ENCODE results near the gene AGA. TPM values are rescaled to one million over a fixed set of nuclear protein-coding genes. Genes with fewer than 3 reads are reported as not detected.

Gene AGA
- total RNA-seq, 3 donors from 2014 or later = 16.6 to 18.9 (median 16.7) TPM

DNA sequence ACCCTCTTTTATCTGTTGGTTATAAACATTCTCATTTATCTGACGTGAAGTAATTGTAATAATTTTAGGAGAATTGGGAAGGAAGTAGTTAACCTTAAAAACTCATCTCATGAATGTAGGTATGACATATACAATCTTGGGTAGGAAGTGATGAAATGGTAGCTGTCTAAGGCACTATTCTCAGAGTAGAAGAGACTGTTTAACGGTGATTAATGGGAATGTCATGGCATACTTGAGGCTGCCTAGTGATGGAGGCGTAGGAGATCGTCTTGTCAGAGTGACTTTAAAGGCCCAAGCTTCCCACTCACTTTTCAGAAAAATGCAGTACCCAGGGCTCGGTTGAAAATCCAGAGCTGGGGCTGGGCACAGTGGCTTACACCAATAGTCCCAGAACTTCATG lies 19.4 kb upstream of the AGA start:
- H3K9me3 Mint-ChIP-seq = no peaks in the 10 kb centered on the region
- H3K4me3 Mint-ChIP-seq = no peak overlapping the region
- no peaks in the 10 kb centered on the region for H3K4me1 Mint-ChIP-seq (ENCODE audit: low read depth)
- no peaks in the 10 kb centered on the region for H3K36me3 Mint-ChIP-seq (ENCODE audit: insufficient read depth)
- no peak for ATAC-seq
- no peaks in the 10 kb centered on the region for H3K27me3 Mint-ChIP-seq (ENCODE audit: low read depth)
- no peak for DNase-seq

- H3K4me3 Mint-ChIP-seq = no peak overlapping the region
- no peaks in the 10 kb centered on the region for H3K4me1 Mint-ChIP-seq (ENCODE audit: low read depth)
- H3K36me3 Mint-ChIP-seq (ENCODE audit: insufficient read depth) = no peaks in the 10 kb centered on the region
- H3K27me3 Mint-ChIP-seq (ENCODE audit: low read depth) = no peaks in the 10 kb centered on the region
- no peaks in the 10 kb centered on the region for H3K9me3 Mint-ChIP-seq
- DNase-seq (no peak), ATAC-seq (no peak)
These were observed 18.2 kb upstream of the AGA start for GRCh38 chr4:177460460-177460859.

- no peaks in the 10 kb centered on the region for H3K27me3 Mint-ChIP-seq (ENCODE audit: low read depth)
- no peaks in the 10 kb centered on the region for H3K4me1 Mint-ChIP-seq (ENCODE audit: low read depth)
- H3K36me3 Mint-ChIP-seq (ENCODE audit: insufficient read depth) = no peaks in the 10 kb centered on the region
- ATAC-seq (no peak), DNase-seq (no peak)
- no peaks in the 10 kb centered on the region for H3K9me3 Mint-ChIP-seq
- no peak overlapping the region for H3K4me3 Mint-ChIP-seq
These were observed 13.3 kb upstream of the AGA start for GRCh38 chr4:177455561-177455970.

DNA sequence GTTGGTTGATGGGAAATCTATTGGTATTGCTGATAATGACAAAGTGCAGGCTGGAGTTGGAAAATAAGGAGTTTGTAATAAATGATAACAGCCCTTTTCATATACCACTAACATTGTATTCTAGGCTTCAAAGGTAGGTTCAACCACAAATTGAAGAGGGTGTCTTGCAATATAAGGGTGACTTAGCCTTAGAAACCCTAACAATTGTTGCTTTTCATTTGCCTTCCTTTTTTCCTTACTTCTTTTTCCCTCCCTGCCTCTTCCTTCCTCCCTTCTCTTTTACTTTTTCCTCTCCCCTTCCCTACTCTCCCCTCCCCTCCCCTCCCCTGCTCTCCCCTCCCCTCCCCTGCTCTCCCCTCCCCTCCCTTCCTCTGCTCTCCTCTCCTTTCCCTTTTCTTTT lies 10.9 kb upstream of the AGA start:
- no peak for DNase-seq
- no peak overlapping the region for H3K4me3 Mint-ChIP-seq
- no peaks in the 10 kb centered on the region for H3K27me3 Mint-ChIP-seq (ENCODE audit: low read depth)
- no peaks in the 10 kb centered on the region for H3K9me3 Mint-ChIP-seq
- H3K4me1 Mint-ChIP-seq (ENCODE audit: low read depth) = no peaks in the 10 kb centered on the region
- ATAC-seq = no peak
- H3K36me3 Mint-ChIP-seq (ENCODE audit: insufficient read depth) = no peaks in the 10 kb centered on the region

- ATAC-seq (no peak), DNase-seq (no peak)
- Mint-ChIP-seq H3K9me3 (no peaks in the 10 kb centered on the region), H3K36me3 (ENCODE audit: insufficient read depth) (no peaks in the 10 kb centered on the region), H3K27me3 (ENCODE audit: low read depth) (no peaks in the 10 kb centered on the region), H3K4me1 (ENCODE audit: low read depth) (peaks cover 3% of the 10 kb centered on the region), H3K4me3 (no peak overlapping the region)
These were observed 8.9 kb upstream of the AGA start for GRCh38 chr4:177451108-177451500.

- ATAC-seq (no peak), DNase-seq (no peak)
- Mint-ChIP-seq H3K36me3 (ENCODE audit: insufficient read depth) (no peaks in the 10 kb centered on the region), H3K9me3 (no peaks in the 10 kb centered on the region), H3K4me3 (no peak overlapping the region), H3K4me1 (ENCODE audit: low read depth) (peaks cover 4% of the 10 kb centered on the region), H3K27me3 (ENCODE audit: low read depth) (no peaks in the 10 kb centered on the region)
These were observed 8.3 kb upstream of the AGA start for GRCh38 chr4:177450426-177451107.

GRCh38 chr4:177448850-177449249 lies 6.6 kb upstream of the AGA start:
- ATAC-seq (no peak), DNase-seq (no peak)
- H3K36me3 Mint-ChIP-seq (ENCODE audit: insufficient read depth) = no peaks in the 10 kb centered on the region
- H3K27me3 Mint-ChIP-seq (ENCODE audit: low read depth) = no peaks in the 10 kb centered on the region
- H3K4me1 Mint-ChIP-seq (ENCODE audit: low read depth) = peaks cover 5% of the 10 kb centered on the region
- no peak overlapping the region for H3K4me3 Mint-ChIP-seq
- no peaks in the 10 kb centered on the region for H3K9me3 Mint-ChIP-seq

GRCh38 chr4:177447417-177448004 lies 5.3 kb upstream of the AGA start:
- DNase-seq = no peak
- no peaks in the 10 kb centered on the region for H3K9me3 Mint-ChIP-seq
- no peaks in the 10 kb centered on the region for H3K27me3 Mint-ChIP-seq (ENCODE audit: low read depth)
- peaks cover 10% of the 10 kb centered on the region for H3K4me1 Mint-ChIP-seq (ENCODE audit: low read depth)
- no peaks in the 10 kb centered on the region for H3K36me3 Mint-ChIP-seq (ENCODE audit: insufficient read depth)
- H3K4me3 Mint-ChIP-seq = no peak overlapping the region
- ATAC-seq = no peak

- H3K36me3 Mint-ChIP-seq (ENCODE audit: insufficient read depth) = no peaks in the 10 kb centered on the region
- H3K9me3 Mint-ChIP-seq = no peaks in the 10 kb centered on the region
- H3K4me3 Mint-ChIP-seq = no peak overlapping the region
- H3K27me3 Mint-ChIP-seq (ENCODE audit: low read depth) = no peaks in the 10 kb centered on the region
- ATAC-seq (no peak), DNase-seq (no peak)
- peaks cover 13% of the 10 kb centered on the region for H3K4me1 Mint-ChIP-seq (ENCODE audit: low read depth)
These were observed 4.3 kb upstream of the AGA start for GRCh38 chr4:177446586-177446985.

GRCh38 chr4:177444911-177445736 lies 2.9 kb upstream of the AGA start:
- DNase-seq (no peak), ATAC-seq (no peak)
- Mint-ChIP-seq H3K27me3 (ENCODE audit: low read depth) (no peaks in the 10 kb centered on the region), H3K36me3 (ENCODE audit: insufficient read depth) (no peaks in the 10 kb centered on the region), H3K9me3 (no peaks in the 10 kb centered on the region), H3K4me1 (ENCODE audit: low read depth) (peaks cover 22% of the 10 kb centered on the region), H3K4me3 (no peak overlapping the region)

DNA sequence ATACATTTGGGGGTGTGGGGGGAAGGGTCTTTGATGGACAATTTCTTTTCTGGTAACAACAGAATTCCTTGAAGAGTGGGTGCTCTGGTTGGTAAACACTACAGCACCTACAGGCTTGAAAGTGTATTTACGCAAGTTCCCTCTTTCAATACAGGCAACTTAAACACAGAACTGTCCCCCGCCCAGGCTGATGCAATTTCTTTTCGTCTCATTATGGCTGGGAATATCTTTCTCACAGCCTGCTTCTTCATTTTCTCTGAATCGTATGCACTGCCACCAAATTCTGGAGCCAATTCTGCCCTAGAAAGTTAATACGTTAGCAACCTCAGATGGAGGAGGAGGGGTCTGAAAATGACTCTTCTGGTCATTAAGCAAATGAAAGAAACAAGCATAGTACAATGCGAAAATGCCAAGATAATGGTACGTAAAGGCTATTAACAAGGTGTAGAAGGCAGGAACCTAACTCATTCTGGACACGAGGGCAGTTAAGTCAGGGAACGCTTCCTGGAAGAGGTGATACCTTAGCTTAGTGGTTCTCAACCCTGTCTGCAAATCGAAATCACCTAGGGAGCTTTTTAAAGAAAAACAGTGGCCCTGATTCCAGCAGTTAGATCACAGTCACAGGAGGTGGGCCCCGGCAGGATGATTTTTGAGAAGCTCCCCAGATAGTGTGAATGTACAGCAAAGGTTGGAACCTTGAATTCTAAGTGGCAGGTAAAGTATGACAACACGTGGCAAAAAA lies 1.0 kb downstream of the AGA start:
- Mint-ChIP-seq H3K36me3 (ENCODE audit: insufficient read depth) (peaks cover 14% of the 10 kb centered on the region), H3K4me1 (ENCODE audit: low read depth) (peaks cover 21% of the 10 kb centered on the region), H3K9me3 (no peaks in the 10 kb centered on the region), H3K27me3 (ENCODE audit: low read depth) (no peaks in the 10 kb centered on the region), H3K4me3 (peak overlapping the region; percentile 90)
- no peak for DNase-seq
- no peak for ATAC-seq

GRCh38 chr4:177436456-177436855 lies 5.8 kb downstream of the AGA start:
- Mint-ChIP-seq H3K27me3 (ENCODE audit: low read depth) (no peaks in the 10 kb centered on the region), H3K9me3 (no peaks in the 10 kb centered on the region), H3K4me1 (ENCODE audit: low read depth) (peaks cover 14% of the 10 kb centered on the region), H3K4me3 (no peak overlapping the region), H3K36me3 (ENCODE audit: insufficient read depth) (peaks cover 31% of the 10 kb centered on the region)
- no peak for ATAC-seq
- no peak for DNase-seq

DNA sequence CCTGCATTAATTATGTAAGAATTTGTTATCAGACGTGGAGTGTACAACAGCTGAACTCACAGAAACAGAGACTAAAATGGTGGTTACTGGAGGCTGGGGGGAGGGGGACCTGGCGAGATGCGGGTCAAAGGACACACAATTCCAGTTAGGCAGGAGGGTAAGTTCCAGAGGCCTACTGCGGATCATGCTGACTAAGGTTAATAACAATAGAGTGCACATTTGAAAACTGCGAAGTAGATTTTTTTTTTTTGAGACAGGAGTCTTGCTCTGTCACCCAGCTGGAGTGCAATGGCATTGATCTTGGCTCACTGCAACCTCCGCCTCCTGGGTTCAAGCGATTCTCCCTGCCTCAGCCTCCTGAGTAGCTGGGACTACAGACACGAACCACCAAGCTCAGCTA lies 7.6 kb downstream of the AGA start:
- peaks cover 2% of the 10 kb centered on the region for H3K4me1 Mint-ChIP-seq (ENCODE audit: low read depth)
- no peaks in the 10 kb centered on the region for H3K9me3 Mint-ChIP-seq
- H3K27me3 Mint-ChIP-seq (ENCODE audit: low read depth) = no peaks in the 10 kb centered on the region
- H3K4me3 Mint-ChIP-seq = no peak overlapping the region
- ATAC-seq = no peak
- peaks cover 34% of the 10 kb centered on the region for H3K36me3 Mint-ChIP-seq (ENCODE audit: insufficient read depth)
- no peak for DNase-seq

GRCh38 chr4:177427192-177427591 lies 15.0 kb downstream of the AGA start:
- no peaks in the 10 kb centered on the region for H3K27me3 Mint-ChIP-seq (ENCODE audit: low read depth)
- no peaks in the 10 kb centered on the region for H3K9me3 Mint-ChIP-seq
- DNase-seq (no peak), ATAC-seq (no peak)
- H3K36me3 Mint-ChIP-seq (ENCODE audit: insufficient read depth) = peaks cover 6% of the 10 kb centered on the region
- no peaks in the 10 kb centered on the region for H3K4me1 Mint-ChIP-seq (ENCODE audit: low read depth)
- H3K4me3 Mint-ChIP-seq = no peak overlapping the region

Data from activated T-cell treated with anti-CD3 and anti-CD28 coated beads, Interleukin-2, amount 50 U/mL, for 4 hours (primary cell).